Stimulated activated CD4-positive, alpha-beta T cell treated with anti-CD3 and anti-CD28 coated beads, Interleukin-2, amount 100 ng/mL, for 4 hours (primary cell): Measurements from ENCODE around the gene ELOVL7.
A peak's percentile ranks its signal among the peaks of the same experiment; 100 is the strongest.
"Not testable (repeated sequence)": the region's sequence is repeated elsewhere in the genome, so short reads cannot be mapped to it uniquely, and the experiment has no call there.

Source experiments
- DNase-seq: peaks from one replicate; pipeline ENCODE4 v3.0.0-alpha.2; 2020; ENCODE audit warnings: low read depth

ELOVL7 gene

DNA sequence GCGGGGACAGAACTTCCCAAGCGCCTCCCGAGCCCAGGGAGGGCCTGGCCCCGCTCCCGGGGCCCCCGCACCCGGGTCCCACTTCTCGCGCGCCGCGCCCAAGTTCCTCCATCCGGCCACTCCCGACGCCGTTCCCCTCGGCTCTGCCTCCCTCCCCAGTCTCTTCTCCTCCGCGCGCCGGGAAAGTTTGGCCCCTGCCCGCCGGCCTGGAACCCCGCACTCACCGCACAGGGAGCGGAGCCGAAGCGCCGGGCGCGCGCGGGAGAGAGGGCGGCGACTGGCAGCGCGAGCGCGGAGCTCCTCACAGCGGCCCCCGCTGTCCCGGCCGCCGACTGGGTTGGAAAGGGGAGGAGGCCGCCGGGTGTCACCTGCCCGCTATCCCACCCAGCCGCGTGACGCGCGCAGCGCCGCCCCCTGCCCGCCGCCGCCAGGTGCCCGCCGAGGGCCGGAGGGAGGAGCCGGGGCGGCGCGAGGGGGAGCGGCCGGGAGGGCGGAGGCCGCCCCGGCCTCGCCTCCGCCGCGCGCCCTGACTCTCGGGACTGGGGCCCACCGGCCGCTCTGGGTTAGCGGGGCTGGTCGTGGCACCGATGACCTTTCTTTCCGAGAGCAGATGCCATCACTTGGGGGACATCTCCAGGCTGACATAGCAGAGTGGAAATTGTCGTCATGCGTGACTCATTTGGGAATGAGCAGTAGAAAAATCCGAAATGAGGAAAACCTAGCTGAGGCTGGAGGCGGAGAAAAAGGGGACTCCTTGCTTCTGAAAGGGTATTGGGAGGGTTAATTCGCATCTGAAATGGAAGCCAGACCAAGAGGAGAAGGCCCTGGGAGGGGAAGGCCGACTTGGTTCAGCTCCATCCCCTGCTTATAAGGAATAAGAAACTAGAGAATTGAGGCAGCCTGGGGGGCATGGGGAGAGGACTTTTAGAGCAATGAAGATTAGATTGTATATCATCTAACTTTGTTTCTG, at the start of gene ELOVL7:
Gene ELOVL7, minus strand, starts transcription at position 334 of the 970 bp plus-strand sequence. CDS start 56,872 bp downstream, outside the sequence.
- DNase-seq: peak; percentile 9

- no peak for DNase-seq
Observed at GRCh38 chr5:60893521-60893920, 49.5 kb upstream of the ELOVL7 start.

DNA sequence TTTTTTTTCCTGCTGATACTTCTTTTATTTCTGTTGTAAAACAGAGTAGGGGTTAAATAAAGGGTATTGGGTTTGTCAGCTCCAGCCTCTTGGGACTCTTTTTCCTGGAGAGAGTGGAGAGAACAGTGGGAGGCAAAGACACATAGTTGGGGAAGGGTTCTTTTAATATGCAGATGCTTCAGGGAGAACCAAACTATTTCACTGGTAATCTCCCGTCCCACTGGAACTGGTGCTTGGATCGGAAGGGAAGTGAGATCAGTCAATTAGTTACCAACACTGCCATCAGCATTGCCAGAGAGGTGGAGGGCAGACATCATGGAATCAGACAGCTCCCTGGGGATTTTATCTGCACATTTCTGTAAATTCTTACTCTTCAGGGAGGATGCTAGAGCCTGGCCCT, 47.6 kb upstream of the ELOVL7 start:
- DNase-seq: no peak

- DNase-seq: no peak
Observed at GRCh38 chr5:60888359-60889061, 44.4 kb upstream of the ELOVL7 start.

DNA sequence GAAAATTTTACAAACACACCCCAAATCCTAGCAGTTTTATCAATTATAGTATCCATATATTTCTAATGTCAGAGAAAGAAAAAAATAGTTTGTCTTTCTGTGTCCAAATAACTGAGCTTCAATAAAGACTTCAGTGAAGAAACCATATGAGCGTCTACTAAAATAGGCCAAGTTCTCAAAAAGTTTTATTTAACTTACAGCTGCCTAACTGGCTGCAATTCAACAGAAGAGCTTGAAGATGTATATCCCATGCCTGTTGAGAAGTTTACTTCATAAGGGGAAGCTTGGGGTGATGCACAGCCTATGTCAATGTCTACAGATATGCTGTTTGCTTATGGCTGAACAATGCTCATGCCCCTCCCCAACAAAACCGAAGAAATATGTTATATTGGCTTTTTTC, 43.7 kb upstream of the ELOVL7 start:
- DNase-seq: no peak

DNA sequence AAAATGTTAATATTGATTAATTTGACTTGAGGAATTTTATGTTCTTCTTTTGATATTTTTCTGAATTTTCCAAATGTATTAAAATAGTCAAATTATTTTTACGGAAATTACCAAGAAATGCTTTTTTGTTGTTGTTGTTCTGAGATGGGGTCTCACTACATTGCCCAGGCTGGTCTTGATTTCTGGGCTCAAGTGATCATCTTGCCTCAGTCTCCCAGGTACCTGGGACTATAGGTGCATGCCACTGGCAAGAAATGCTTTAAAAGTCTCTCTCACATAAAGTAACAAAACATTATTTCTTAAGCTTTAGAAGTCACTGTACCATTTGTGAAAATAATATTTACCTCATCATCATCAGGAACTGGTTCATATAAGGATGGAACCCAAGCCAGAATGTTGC, 43.0 kb upstream of the ELOVL7 start:
- no peak for DNase-seq

GRCh38 chr5:60886158-60886557, 42.1 kb upstream of the ELOVL7 start:
- no peak for DNase-seq

- no peak for DNase-seq
Observed at GRCh38 chr5:60883229-60883628, 39.2 kb upstream of the ELOVL7 start.

DNA sequence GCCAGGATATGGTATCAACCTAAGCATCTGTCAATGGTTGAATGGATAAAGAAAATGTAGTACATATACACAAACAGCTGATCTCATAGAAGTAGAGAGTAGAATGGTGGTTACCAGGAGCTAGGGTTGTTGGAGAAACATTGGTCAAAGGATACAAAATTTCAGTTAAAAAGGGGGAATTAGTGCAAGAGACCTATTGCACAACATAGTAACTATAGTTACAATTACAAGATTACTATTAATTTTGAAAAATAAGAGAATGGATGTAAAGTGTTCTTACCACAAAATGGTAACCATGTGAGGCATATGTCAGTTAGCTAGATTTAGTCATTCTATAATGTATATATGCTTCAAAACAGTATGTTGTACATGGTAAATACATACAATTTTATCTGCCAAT, 28.8 kb upstream of the ELOVL7 start:
- no peak for DNase-seq

DNA sequence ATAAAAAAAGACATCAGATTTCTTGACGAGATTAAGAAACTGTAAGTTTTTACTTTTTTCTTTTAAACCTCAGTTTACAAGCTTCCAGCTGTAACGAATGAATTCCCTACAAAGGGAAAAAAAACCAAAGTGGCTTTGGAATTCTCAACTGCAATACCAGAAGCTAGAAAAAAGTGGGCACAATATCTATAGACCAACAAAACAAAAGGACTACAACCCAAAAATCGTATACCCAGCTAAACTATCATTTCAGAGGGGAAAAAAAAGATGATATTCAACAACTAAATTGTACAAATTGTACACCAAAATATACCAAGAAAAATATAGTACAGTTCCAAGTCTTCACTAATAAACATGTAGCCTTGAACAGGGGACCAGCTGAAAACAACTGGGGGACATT, 26.8 kb upstream of the ELOVL7 start:
- no peak for DNase-seq

- DNase-seq: not testable (repeated sequence)
Observed at GRCh38 chr5:60860572-60860971, 16.5 kb upstream of the ELOVL7 start.

- no peak for DNase-seq
Observed at GRCh38 chr5:60856066-60856465, 12.0 kb upstream of the ELOVL7 start.

GRCh38 chr5:60852940-60853339, 8.9 kb upstream of the ELOVL7 start:
- DNase-seq: no peak

DNA sequence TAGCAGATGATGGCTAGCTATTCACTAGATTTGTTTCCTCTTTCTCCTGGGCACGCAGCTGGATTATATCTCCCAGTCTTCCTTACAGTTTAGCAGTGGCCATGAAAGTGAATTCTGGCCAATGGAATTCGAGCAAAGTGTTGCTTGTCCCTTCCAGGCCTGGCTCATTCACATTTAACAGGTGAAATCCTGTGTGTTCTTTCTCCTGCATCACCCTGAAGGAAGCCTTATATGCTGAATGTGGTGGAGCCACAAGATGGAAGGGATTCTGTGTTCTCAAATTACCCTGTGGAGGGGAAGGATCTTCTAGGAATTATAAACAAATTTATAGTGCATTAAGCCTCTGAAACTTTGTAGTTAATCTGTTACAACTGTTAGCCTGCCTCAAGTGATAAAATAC, 8.2 kb upstream of the ELOVL7 start:
- no peak for DNase-seq

- no peak for DNase-seq
Observed at GRCh38 chr5:60851626-60852025, 7.6 kb upstream of the ELOVL7 start.

GRCh38 chr5:60846298-60846697, 2.2 kb upstream of the ELOVL7 start:
- DNase-seq: no peak

DNA sequence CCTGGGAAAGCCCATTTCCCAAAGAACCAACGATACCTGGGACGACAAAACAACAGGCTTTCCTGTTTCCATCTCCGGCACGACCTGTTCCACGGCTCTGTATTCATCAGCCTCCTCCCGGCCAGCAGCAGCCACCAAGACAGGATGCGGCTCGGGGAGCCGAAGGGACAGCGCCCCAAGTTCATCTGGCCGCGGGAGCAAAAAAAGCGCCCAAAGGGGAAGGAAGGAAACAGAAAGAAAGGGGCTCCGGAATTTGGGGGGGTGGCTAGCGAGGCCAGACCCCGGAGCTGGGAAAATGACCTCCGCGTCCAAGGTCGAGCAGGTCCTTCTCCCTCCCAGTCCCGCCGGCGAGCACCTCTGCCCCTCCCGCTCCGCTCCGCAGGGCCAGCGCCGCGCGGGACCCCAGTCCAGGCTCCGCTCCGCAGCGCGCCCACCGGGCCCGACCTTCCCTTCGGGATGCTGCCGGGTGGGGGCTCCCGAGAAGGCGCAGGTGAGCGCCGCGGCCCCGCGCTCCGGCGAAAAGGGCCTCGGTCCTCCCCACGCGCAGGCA, 608 bp downstream of the ELOVL7 start:
- no peak for DNase-seq

DNA sequence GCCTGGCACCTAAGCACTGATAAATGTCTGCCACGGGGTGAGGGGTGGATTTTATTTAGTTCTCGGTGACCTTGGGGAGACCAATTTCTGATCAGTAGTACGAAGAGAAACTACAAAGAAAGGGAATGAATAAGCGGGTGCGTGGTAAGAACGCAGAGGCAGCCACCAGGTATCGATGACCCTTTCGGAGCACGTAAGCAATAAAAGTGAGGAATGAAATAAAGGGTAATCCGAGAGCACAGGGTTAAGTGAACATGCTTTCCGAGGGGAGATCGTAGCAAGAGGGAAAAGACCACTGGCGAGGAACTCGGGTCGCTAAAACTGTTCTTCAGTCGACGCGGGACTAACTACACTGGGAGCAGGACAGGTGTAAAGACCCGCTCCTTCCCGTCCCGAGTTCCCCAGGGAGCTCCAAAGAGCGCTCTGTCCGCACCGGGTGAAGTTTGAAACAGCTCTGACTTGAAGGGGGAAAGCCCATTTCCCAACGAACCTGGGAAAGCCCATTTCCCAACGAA, 1.1 kb downstream of the ELOVL7 start:
- no peak for DNase-seq

- no peak for DNase-seq
Observed at GRCh38 chr5:60841361-60841760, 2.7 kb downstream of the ELOVL7 start.

- DNase-seq: no peak
Observed at GRCh38 chr5:60836131-60836530, 7.9 kb downstream of the ELOVL7 start.

- DNase-seq: no peak
Observed at GRCh38 chr5:60835554-60835953, 8.5 kb downstream of the ELOVL7 start.

GRCh38 chr5:60833520-60833919, 10.5 kb downstream of the ELOVL7 start:
- DNase-seq: no peak
